ENCODE results near the gene CHRNA9. TPM values are rescaled to one million over a fixed set of nuclear protein-coding genes. Genes with fewer than 3 reads are reported as not detected.

The CHRNA9 gene
- polyA plus RNA-seq, 1 of the 3 experiments (the other 2 are of a cell fraction): 0.05 TPM

DNA sequence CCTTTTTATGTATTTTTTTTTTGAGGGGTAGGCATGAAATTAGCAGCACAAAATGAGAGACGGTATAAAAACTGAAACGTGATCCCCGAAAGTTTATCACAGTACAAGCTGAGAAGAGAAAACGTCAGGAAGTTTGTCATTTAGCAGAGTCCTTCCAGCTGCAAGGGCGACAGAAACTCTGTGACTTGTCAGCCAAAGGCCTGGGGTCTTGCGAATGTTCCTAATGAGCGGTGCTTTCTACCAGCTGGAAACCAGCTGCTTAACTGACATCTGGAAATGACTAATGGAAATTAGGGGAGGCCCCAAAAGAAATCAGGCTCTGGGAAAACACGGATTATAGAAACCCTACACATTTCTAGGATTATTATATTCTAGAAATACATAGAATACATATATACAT is 66.5 kb downstream of the CHRNA9 start:
- Histone ChIP-seq H3K27ac (ENCODE audit: low read depth in 2 of 2, low read length in 1 of 2) (peak overlapping the region in 1 of 2 experiments; percentile 29; a peak in 1 of 4 replicates), H3K9me3 (no peaks in the 10 kb centered on the region), H4K20me1 (ENCODE audit: insufficient read depth) (no peaks in the 10 kb centered on the region), H3K9ac (no peak overlapping the region), H3K9me2 (no peaks in the 10 kb centered on the region), H3K79me2 (ENCODE audit: insufficient read depth) (no peaks in the 10 kb centered on the region), H3K4me3 (ENCODE audit: low read depth in 2 of 2, low read length in 1 of 2) (no peak overlapping the region), H3K36me3 (replicated peaks in 1 of 2; ENCODE audit: control insufficient read depth in 1 of 2, insufficient read depth in 2 of 2, low read length in 1 of 2) (no peaks in the 10 kb centered on the region), H2AFZ (ENCODE audit: low read depth) (no peak overlapping the region), H3F3A (replicated peaks; ENCODE audit: insufficient read depth) (peaks cover 3% of the 10 kb centered on the region), H3K4me2 (no peak overlapping the region), H3K4me1 (ENCODE audit: control insufficient read depth in 1 of 2, insufficient read depth in 2 of 2, low read depth in 1 of 2, low read length in 1 of 2) (peaks cover 0 to 3% of the 10 kb centered on the region in 2 experiments; a peak in 1 of 4 replicates), H3K27me3 (ENCODE audit: insufficient read depth) (no peaks in the 10 kb centered on the region)
- TF ChIP-seq RCOR1 (IDR thresholded peaks at IDR 0.05; ENCODE audit: low read length): peak; percentile 77
- TF ChIP-seq GATA2 (CRISPR knock-in tag; IDR thresholded peaks at IDR 0.05): peak; percentile 35; the same call in 1 of the 2 replicates
- TF ChIP-seq NRF1 (IDR thresholded peaks at IDR 0.05; ENCODE audit: low read depth, low read length): no peak
- peak; percentile 41; the same call in 1 of the 2 replicates for TF ChIP-seq TCF12 (IDR thresholded peaks at IDR 0.05)
- peak in 1 of 2 experiments; percentile 68; a peak in 1 of 4 replicates for TF ChIP-seq EP300 (IDR thresholded peaks at IDR 0.05; ENCODE audit: borderline replicate concordance in 1 of 2, low read depth in 1 of 2, low read length in 1 of 2)
- no peak for TF ChIP-seq TEAD4 (IDR thresholded peaks at IDR 0.05; ENCODE audit: borderline replicate concordance, insufficient read depth)
- TF ChIP-seq TAF1 (IDR thresholded peaks at IDR 0.05; ENCODE audit: borderline replicate concordance, low read depth, low read length): no peak
- TF ChIP-seq FOXM1 (IDR thresholded peaks at IDR 0.05; ENCODE audit: low read depth): no peak
- TF ChIP-seq SMC3 (IDR thresholded peaks at IDR 0.05; ENCODE audit: low read depth, low read length): no peak
- TF ChIP-seq GABPA (IDR thresholded peaks at IDR 0.05; ENCODE audit: low read depth): no peak
- TF ChIP-seq CHD2 (IDR thresholded peaks at IDR 0.05; ENCODE audit: low read length, partially characterized antibody): peak; percentile 70
- CTCF ChIA-PET: no interaction called here
- DNase-seq: peak; percentile 74
- 29% methylated on average over 8 of the region's 8 CpGs for WGBS (ENCODE audit: low lambda C conversion rate)
- POLR2A ChIA-PET: no interaction called here

DNA sequence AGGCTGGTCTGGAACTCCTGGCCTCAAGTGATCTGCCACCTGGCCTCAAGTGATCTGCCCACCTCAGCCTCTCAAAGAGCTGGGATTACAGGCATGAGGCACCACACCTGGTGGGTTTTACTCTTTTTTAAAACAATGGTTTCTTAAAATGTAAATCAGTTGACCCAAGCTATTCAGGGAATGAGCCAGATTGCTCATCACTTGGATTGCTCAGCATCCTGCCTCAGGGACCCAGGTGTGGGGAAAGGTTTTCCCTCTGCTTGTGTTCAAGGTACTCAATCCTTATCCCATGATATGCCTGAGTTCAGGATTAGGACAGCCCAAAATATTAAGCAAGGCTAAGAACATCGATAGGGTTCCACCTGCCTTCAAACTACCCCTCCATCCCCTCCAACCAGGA is 67.4 kb downstream of the CHRNA9 start:
- H3K4me3 ChIP-seq (ENCODE audit: low read depth in 2 of 2, low read length in 1 of 2): no peak overlapping the region
- DNase-seq: no peak
- CTCF ChIA-PET: interaction anchor here (1.5 kb wide), 1 partner anchor 85 kb away, joined by 4 read pairs; no protein-coding TSS in a partner anchor
- H3K27me3 ChIP-seq (ENCODE audit: insufficient read depth): no peaks in the 10 kb centered on the region
- TF ChIP-seq NRF1 (IDR thresholded peaks at IDR 0.05; ENCODE audit: low read depth, low read length): no peak
- TF ChIP-seq FOXJ3 (CRISPR knock-in tag; IDR thresholded peaks at IDR 0.05): no peak
- no peak for TF ChIP-seq POLR2AphosphoS5 (IDR thresholded peaks at IDR 0.05; ENCODE audit: low read depth, low read length)
- TF ChIP-seq RFX5 (IDR thresholded peaks at IDR 0.05; ENCODE audit: low read length): no peak
- TF ChIP-seq, protein P1, sequence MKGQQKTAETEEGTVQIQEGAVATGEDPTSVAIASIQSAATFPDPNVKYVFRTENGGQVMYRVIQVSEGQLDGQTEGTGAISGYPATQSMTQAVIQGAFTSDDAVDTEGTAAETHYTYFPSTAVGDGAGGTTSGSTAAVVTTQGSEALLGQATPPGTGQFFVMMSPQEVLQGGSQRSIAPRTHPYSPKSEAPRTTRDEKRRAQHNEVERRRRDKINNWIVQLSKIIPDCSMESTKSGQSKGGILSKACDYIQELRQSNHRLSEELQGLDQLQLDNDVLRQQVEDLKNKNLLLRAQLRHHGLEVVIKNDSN (IDR thresholded peaks at IDR 0.05; ENCODE audit: borderline replicate concordance, low read depth): no peak
- no peak for TF ChIP-seq TCF12 (IDR thresholded peaks at IDR 0.05)
- TF ChIP-seq TEAD4 (IDR thresholded peaks at IDR 0.05; ENCODE audit: borderline replicate concordance, insufficient read depth): no peak
- TF ChIP-seq, protein P2, sequence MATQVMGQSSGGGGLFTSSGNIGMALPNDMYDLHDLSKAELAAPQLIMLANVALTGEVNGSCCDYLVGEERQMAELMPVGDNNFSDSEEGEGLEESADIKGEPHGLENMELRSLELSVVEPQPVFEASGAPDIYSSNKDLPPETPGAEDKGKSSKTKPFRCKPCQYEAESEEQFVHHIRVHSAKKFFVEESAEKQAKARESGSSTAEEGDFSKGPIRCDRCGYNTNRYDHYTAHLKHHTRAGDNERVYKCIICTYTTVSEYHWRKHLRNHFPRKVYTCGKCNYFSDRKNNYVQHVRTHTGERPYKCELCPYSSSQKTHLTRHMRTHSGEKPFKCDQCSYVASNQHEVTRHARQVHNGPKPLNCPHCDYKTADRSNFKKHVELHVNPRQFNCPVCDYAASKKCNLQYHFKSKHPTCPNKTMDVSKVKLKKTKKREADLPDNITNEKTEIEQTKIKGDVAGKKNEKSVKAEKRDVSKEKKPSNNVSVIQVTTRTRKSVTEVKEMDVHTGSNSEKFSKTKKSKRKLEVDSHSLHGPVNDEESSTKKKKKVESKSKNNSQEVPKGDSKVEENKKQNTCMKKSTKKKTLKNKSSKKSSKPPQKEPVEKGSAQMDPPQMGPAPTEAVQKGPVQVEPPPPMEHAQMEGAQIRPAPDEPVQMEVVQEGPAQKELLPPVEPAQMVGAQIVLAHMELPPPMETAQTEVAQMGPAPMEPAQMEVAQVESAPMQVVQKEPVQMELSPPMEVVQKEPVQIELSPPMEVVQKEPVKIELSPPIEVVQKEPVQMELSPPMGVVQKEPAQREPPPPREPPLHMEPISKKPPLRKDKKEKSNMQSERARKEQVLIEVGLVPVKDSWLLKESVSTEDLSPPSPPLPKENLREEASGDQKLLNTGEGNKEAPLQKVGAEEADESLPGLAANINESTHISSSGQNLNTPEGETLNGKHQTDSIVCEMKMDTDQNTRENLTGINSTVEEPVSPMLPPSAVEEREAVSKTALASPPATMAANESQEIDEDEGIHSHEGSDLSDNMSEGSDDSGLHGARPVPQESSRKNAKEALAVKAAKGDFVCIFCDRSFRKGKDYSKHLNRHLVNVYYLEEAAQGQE (IDR thresholded peaks at IDR 0.05; ENCODE audit: low read depth, low read length): no peak
- TF ChIP-seq, protein P3, sequence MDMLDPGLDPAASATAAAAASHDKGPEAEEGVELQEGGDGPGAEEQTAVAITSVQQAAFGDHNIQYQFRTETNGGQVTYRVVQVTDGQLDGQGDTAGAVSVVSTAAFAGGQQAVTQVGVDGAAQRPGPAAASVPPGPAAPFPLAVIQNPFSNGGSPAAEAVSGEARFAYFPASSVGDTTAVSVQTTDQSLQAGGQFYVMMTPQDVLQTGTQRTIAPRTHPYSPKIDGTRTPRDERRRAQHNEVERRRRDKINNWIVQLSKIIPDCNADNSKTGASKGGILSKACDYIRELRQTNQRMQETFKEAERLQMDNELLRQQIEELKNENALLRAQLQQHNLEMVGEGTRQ (IDR thresholded peaks at IDR 0.05; ENCODE audit: borderline replicate concordance, low read depth, low read length): no peak
- TF ChIP-seq, protein P4, sequence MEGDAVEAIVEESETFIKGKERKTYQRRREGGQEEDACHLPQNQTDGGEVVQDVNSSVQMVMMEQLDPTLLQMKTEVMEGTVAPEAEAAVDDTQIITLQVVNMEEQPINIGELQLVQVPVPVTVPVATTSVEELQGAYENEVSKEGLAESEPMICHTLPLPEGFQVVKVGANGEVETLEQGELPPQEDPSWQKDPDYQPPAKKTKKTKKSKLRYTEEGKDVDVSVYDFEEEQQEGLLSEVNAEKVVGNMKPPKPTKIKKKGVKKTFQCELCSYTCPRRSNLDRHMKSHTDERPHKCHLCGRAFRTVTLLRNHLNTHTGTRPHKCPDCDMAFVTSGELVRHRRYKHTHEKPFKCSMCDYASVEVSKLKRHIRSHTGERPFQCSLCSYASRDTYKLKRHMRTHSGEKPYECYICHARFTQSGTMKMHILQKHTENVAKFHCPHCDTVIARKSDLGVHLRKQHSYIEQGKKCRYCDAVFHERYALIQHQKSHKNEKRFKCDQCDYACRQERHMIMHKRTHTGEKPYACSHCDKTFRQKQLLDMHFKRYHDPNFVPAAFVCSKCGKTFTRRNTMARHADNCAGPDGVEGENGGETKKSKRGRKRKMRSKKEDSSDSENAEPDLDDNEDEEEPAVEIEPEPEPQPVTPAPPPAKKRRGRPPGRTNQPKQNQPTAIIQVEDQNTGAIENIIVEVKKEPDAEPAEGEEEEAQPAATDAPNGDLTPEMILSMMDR (IDR thresholded peaks at IDR 0.05): no peak
- no peaks in the 10 kb centered on the region for H3K9me3 ChIP-seq
- H3K36me3 ChIP-seq (replicated peaks in 1 of 2; ENCODE audit: control insufficient read depth in 1 of 2, insufficient read depth in 2 of 2, low read length in 1 of 2): no peaks in the 10 kb centered on the region
- no peak overlapping the region for H3K9ac ChIP-seq
- H3K4me1 ChIP-seq (ENCODE audit: control insufficient read depth in 1 of 2, insufficient read depth in 2 of 2, low read depth in 1 of 2, low read length in 1 of 2): peaks cover 0 to 3% of the 10 kb centered on the region in 2 experiments; a peak in 1 of 4 replicates
- no peak overlapping the region for H3K4me2 ChIP-seq
- no peaks in the 10 kb centered on the region for H3K79me2 ChIP-seq (ENCODE audit: insufficient read depth)
- peaks cover 3% of the 10 kb centered on the region for H3F3A ChIP-seq (replicated peaks; ENCODE audit: insufficient read depth)
- POLR2A ChIA-PET: no interaction called here
- 100% methylated on average over 1 of the region's 1 CpG for WGBS (ENCODE audit: low lambda C conversion rate)
- no peaks in the 10 kb centered on the region for H3K9me2 ChIP-seq
- no peak overlapping the region for H3K27ac ChIP-seq (ENCODE audit: low read depth in 2 of 2, low read length in 1 of 2)
- H2AFZ ChIP-seq (ENCODE audit: low read depth): no peak overlapping the region
- H4K20me1 ChIP-seq (ENCODE audit: insufficient read depth): no peaks in the 10 kb centered on the region
